Stimulated activated CD4-positive, alpha-beta T cell treated with anti-CD3 and anti-CD28 coated beads, Interleukin-2, amount 100 ng/mL, for 24 hours (primary cell): ENCODE measurements around the gene MYH16.
"Not testable (repeated sequence)": the region's sequence is repeated elsewhere in the genome, so short reads cannot be mapped to it uniquely, and the experiment has no call there.

ENCODE experiments used
- DNase-seq, 2 donors: peaks; one replicate each; pipeline ENCODE4 v3.0.0-alpha.2; 2020

The MYH16 gene

GRCh38 chr7:99357701-99358490 is 85.3 kb downstream of the MYH16 start:
- DNase-seq: no peak

GRCh38 chr7:99358521-99358920 is 85.9 kb downstream of the MYH16 start:
- DNase-seq: not testable (repeated sequence)

- DNase-seq: no peak
Observed at GRCh38 chr7:99359465-99360154, 87.0 kb downstream of the MYH16 start.
